ENCODE data around the gene PCDHGA5.
"Not testable (repeated sequence)": the region's sequence is repeated elsewhere in the genome, so short reads cannot be mapped to it uniquely, and the experiment has no call there.

Gene PCDHGA5

DNA sequence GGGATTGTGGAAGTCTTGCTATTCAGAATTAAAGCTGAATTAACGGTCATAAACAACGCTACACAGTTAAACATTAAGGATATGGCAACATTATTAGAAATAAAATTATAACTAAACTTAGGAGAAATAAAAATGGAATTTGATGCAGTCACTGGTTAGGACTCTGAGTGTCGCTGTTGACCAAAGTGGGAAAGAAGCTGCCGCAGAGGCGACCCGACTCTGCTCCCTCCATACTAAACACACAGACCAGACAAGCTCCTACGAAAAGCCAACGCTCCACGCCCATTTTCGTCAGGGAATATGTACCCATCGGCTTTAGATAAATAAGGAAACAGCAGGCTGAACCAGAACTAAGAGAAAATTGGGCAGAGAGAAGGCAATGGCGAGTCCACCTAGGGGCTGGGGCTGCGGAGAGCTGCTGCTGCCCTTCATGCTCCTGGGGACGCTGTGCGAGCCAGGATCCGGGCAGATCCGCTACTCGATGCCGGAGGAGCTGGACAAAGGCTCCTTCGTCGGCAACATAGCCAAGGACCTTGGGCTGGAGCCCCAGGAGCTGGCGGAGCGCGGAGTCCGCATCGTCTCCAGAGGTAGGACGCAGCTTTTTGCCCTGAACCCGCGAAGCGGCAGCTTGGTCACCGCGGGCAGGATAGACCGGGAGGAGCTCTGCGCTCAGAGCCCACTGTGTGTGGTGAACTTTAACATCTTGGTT lies at the start of gene PCDHGA5:
Gene PCDHGA5 (plus strand): TSS at position 211 of the 709 bp plus-strand sequence. CDS start 169 bp downstream, at position 380.
- DNase-seq (ENCODE audit: low read depth in 4 of 4, low spot score in 1 of 4) = no peak

DNA sequence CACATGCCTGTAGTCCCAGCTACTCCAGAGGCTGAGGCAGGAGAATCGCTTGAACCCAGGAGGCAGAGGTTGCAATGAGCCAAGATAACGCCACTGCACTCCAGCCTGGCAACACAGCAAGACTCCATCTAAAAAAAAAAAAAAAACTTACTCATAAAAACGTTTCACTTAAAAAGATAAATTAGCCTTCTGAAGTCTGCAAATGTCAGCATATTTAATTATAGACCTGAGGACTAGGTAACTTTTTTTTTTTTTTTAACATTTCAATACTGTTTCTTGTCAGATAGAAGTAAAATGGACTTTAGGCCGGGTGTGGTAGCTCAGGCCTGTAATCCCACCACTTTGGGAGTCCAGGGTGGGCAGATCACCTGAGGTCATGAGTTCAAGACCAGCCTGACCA lies 47.0 kb upstream of the PCDHGA5 start:
- not testable (repeated sequence) for DNase-seq (ENCODE audit: low read depth in 4 of 4, low spot score in 1 of 4)

DNA sequence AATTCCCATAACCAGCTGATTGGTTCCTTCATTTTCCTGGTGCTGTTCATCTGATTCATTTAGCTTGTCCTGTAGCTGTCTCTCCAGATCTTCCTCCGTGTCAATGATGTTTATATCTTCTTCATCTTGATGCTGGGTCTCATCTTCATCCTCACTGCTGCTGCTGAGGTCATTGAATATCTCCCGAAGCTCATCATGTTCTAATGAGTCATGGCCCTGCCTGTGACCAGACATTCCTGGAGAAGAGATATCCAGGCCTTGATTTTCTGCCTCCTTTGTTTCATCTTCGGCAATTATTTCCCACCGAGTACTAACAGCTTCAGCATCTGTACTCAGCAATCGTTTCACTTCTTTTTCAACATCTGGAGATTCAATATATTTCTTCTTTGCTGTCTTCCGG lies 44.8 kb upstream of the PCDHGA5 start:
- DNase-seq (ENCODE audit: low read depth in 4 of 4, low spot score in 1 of 4) = no peak

DNA sequence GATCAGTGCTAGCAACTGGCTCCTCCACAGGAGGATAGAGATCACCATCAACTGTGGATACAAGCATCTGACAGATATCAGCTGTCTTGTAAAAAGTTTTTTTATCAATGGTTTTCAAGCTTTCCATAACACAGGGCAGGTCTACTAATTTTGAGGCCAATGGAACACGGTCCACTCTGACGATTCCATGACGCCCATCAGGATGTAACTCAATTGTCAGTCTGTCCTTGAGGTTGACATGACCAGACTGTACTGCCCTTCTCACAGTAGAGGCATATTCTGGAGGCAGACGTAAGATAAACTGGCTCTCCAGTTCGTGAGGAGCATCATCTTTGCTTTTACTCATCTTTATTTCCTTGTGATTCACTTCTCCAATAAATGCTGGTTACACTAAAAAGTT lies 44.3 kb upstream of the PCDHGA5 start:
- DNase-seq (ENCODE audit: low read depth in 4 of 4, low spot score in 1 of 4) = no peak

DNA sequence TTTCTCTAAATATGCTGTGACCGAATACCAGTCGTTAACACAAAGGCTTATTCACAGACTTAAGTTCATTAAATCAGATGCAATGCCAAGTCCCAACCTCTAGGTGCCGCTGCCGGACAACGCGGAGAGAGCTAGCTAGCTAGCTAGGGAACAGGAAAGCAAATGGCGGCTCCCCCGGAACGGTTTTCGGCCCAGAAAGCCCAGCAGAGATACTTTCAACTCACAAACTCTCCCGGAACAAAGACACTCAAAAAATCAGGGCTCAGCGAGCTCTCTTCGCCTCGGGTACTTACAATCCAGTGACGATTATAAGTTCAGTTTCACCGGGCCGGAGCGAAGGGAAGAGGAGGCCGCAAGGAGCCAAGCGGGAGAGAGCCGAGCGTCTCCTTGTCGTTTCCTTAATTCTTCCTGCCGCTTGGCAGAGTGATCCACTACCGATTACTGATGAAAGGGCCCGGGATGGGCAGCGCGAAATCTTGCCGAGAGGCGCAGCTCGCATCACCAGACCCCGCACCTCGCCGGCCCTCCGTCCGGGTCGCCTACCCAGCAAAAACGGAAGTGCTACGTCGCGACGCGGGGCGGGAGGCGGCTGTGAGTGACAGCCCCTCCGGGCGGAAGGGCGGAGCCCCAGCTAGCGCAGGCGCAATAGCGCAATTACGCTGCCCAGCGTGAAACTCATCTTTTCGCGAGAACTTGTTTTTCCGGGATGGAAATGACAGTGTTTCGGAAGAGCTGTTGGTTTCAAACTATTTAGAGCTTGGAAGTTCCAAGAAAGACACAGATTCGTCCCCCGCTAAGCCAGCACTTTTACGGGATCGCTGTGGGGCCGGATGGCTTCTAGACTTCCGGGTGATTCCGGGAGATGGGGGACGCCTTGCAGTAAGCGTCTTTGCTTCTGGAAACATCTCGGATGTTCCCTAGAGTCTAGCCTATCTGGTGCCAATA lies 43.5 kb upstream of the PCDHGA5 start, which contains the start of gene TAF7:
Gene TAF7 (minus strand): TSS at position 560 of the 945 bp plus-strand sequence. CDS start 740 bp downstream, outside the sequence.
- peak; percentile 79 to 90 (median 84) for DNase-seq (ENCODE audit: low read depth in 4 of 4, low spot score in 1 of 4)

DNA sequence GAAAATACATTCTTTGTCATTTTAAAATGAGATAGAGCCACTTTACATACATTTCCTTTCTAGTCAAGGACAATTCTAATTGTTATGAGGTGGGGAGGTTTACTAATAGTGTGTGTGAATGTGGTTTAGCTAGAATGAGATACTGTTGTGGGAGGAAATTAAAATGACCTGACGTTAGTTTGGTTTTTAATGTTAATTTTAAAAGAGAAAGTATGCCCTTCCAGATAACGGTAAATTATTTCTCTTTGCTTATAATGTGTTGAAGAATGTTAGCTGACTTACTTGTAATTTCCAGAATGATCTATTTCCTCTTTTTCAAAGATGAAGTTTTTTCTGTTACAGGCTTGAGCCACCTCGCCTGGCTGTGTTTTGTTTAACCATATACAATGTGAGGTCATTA lies 41.7 kb upstream of the PCDHGA5 start:
- no peak for DNase-seq (ENCODE audit: low read depth in 4 of 4, low spot score in 1 of 4)

DNA sequence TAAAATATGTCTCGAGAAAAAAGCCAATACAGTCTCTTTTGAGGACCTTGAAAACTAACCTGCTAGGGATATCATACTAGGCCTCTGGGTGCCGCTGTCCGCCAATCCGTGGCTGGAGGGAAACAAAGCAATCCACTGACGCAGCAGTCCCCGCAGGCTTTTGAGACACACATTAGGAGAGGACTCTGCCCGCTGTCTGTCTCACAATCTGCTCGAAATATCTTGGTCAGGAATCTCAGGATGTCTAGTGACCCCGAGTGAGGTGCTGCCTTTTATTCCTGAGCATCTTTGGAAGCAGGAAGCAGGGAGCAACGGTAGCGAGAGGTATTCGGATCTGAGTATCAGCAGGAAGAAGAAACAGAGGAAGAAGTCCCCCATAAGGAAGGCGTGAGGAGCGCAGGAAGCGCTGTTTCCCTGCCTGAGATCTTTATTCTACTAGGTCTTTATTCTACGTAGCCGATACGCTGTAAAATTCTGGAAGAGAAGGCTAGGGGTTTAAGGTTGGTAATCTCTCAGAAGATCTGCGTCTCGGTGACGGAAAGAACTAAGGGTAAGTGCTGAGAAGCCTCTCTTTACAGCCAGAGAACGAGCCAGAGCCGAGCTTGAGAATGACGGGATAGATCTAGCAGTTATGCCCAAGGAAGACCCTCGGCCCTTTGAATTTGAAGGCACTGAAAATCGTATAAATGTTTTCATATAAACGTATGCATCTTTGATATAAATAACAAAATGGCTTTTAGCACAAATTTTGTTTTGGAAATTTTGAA lies 37.7 kb upstream of the PCDHGA5 start:
- peak; percentile 13 to 53 (median 37) for DNase-seq (ENCODE audit: low read depth in 4 of 4, low spot score in 1 of 4)

DNA sequence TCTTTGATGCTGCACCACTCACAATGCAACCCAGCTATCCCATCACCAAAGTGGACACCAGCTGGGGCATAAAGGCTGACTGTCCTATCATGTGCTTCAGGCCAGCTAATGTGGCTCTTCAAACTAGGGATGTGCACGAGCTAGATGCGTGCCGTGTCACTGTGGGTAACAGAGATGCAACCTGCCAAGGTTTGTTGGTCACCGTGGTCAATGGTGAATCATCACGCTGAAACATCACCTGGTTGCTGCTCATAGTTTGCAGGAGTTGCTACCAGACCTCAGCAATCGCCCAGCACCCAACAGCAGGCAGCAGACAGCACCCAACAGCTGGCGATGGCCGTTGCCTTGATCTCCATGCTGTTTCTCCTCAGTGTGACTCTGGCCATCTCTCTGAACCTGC lies 35.7 kb upstream of the PCDHGA5 start:
- DNase-seq (ENCODE audit: low read depth in 4 of 4, low spot score in 1 of 4) = no peak

DNA sequence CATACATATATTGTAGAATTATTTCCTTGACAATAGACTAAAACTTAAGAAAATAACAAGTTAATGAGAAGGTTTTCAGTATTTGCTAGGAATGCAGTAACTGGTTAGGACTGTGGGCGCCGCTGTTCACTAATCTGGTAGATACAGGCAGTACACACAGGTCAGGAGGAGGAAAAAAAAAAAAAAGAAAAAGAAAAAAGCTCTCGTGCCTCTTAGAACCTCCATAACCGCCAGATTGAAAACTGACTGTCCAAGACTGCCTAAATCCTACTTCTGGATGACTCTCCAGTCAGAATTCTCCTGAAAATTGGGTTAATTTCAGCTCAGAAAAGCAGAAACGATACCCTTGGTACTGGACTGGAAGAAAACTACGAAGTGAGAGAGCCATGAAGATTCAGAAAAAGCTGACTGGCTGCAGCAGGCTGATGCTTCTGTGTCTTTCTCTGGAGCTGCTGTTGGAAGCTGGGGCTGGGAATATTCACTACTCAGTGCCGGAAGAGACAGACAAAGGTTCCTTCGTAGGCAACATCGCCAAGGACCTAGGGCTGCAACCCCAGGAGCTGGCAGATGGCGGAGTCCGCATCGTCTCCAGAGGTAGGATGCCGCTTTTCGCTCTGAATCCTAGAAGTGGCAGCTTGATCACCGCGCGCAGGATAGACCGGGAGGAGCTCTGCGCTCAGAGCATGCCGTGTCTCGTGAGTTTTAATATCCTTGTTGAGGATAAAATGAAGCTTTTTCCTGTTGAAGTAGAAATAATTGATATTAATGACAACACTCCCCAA lies 33.5 kb upstream of the PCDHGA5 start, which contains the start of gene PCDHGA1:
Gene PCDHGA1 (plus strand): TSS at position 216 of the 782 bp plus-strand sequence.
- DNase-seq (ENCODE audit: low read depth in 4 of 4, low spot score in 1 of 4) = no peak

DNA sequence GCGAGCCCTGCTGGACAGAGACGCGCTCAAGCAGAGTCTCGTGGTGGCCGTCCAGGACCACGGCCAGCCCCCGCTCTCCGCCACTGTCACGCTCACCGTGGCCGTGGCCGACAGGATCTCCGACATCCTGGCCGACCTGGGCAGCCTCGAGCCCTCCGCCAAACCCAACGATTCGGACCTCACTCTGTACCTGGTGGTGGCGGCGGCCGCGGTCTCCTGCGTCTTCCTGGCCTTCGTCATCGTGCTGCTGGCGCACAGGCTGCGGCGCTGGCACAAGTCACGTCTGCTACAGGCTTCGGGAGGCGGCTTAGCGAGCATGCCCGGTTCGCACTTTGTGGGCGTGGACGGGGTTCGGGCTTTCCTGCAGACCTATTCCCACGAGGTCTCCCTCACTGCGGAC lies 31.4 kb upstream of the PCDHGA5 start:
- DNase-seq (ENCODE audit: low read depth in 4 of 4, low spot score in 1 of 4) = not testable (repeated sequence)

DNA sequence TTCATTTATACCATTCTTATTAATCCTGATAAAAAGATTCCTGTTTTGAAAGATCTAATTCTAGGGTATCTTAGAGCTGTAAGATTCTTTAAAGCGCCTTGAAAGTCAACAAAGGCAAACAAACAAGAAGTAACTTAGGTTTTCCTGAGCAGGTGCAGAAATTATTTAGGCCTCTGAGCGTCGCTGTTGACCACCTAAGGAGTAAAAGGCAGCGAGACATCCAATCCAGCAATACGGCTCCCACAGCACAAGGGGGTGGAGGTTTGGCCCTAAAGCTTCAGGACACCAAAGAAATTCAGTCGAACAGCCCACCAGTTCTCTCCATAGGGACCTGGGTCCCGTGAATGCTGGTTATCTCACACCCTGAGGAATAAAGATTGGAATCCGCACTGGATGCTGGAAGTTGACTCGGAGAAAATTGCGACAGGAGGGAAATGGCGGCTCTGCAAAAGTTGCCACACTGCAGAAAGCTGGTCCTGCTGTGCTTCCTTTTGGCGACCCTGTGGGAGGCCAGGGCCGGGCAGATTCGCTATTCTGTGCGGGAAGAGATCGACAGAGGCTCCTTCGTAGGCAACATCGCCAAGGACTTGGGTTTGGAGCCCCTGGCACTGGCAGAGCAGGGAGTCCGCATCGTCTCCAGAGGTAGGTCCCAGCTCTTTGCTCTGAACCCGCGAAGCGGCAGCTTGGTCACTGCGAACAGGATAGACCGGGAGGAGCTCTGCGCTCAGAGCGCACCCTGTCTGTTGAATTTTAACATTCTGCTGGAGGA lies 25.2 kb upstream of the PCDHGA5 start, which contains the start of gene PCDHGA2:
Gene PCDHGA2 (plus strand): TSS at position 223 of the 769 bp plus-strand sequence.
- no peak for DNase-seq (ENCODE audit: low read depth in 4 of 4, low spot score in 1 of 4)

DNA sequence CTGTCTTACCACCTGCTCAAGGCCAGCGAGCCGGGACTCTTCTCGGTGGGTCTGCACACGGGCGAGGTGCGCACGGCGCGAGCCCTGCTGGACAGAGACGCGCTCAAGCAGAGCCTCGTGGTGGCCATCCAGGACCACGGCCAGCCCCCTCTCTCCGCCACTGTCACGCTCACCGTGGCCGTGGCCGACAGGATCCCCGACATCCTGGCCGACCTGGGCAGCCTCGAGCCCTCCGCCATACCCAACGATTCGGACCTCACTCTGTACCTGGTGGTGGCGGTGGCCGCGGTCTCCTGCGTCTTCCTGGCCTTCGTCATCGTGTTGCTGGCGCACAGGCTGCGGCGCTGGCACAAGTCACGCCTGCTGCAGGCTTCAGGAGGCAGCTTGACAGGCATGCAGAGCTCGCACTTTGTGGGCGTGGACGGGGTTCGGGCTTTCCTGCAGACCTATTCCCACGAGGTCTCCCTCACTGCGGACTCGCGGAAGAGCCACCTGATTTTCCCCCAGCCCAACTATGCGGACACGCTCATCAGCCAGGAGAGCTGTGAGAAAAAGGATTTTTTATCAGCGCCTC lies 23.1 kb upstream of the PCDHGA5 start:
- DNase-seq (ENCODE audit: low read depth in 4 of 4, low spot score in 1 of 4) = not testable (repeated sequence)

DNA sequence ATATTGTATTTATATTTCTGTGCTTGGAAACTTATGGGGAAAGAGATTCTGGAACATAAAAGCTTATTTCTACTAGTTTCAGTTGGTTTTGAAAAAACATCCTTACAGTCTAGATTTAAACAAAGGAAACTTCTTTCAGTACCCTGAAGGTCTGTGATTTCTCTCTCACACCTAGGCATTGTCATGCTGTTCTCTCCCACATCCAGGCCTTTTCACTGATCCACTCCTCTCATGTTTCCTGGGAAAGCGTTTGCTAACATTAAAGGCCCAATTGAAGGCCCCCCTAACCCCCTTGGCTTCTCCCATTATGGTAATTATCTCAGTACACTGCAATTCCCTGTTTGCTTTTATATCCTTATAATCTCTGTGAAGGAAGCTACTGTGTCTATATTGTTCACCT lies 21.2 kb upstream of the PCDHGA5 start:
- DNase-seq (ENCODE audit: low read depth in 4 of 4, low spot score in 1 of 4) = no peak

DNA sequence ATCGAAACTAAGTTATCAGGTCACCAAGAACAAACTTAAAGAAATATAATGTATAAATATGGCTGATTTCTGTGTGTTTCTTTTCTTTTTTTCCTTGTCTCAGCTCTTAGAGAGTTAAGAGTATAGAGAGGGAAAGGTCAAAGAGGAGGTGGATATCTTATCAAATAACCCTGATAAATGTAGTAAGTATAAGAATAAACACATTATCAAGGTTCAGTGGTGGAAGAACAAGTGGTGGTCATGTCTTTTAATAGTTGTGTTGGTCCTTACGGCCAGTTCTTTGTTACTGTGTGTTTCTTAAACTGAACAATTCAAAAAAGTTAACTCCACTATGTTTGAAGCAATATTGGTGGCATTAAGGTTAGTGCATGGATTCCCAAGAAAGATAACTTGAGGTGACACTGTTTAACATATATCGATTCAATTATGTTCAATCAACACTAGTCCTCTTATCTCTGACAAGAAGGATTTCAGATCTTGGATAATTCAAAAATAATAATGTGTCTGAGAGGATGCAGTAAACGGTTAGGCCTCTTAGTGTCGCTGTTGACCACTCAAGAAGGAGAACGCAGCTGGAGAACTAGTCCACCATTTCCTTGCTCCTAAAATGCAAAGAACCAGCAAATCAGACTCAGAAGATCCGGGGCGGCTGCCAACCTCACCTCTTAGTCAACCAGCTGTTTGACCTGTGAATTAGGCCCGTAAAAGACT lies 20.6 kb upstream of the PCDHGA5 start, which contains the start of gene PCDHGA3:
Gene PCDHGA3 (plus strand): TSS at position 588 of the 711 bp plus-strand sequence. CDS start 205 bp downstream, outside the sequence.
- no peak for DNase-seq (ENCODE audit: low read depth in 4 of 4, low spot score in 1 of 4)

DNA sequence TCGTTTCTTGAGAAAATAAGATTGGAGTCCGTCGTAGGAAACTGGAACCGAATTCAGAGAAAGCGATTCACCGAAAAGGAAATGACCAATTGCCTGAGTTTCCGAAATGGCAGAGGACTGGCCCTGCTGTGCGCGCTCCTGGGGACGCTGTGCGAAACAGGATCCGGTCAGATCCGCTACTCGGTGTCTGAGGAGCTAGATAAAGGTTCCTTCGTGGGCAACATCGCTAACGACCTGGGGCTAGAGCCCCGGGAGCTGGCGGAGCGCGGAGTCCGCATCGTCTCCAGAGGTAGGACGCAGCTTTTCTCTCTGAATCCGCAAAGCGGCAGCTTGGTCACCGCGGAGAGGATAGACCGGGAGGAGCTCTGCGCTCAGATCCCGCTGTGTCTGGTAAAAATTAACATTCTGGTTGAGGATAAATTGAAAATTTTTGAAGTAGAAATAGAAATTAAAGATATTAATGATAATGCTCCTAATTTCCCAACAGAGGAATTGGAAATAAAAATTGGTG lies 20.0 kb upstream of the PCDHGA5 start:
- DNase-seq (ENCODE audit: low read depth in 4 of 4, low spot score in 1 of 4) = no peak

DNA sequence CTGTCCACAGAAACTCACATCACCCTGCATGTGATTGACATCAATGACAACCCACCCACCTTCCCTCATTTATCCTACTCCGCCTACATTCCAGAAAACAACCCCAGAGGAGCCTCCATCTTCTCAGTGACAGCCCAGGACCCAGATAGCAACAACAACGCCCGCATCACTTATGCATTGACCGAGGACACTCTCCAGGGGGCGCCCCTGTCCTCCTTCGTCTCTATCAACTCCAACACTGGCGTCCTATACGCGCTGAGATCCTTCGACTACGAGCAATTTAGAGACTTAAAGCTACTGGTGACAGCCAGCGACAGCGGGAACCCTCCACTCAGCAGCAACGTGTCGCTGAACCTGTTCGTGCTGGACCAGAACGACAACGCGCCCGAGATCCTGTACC lies 18.6 kb upstream of the PCDHGA5 start:
- no peak for DNase-seq (ENCODE audit: low read depth in 4 of 4, low spot score in 1 of 4)

DNA sequence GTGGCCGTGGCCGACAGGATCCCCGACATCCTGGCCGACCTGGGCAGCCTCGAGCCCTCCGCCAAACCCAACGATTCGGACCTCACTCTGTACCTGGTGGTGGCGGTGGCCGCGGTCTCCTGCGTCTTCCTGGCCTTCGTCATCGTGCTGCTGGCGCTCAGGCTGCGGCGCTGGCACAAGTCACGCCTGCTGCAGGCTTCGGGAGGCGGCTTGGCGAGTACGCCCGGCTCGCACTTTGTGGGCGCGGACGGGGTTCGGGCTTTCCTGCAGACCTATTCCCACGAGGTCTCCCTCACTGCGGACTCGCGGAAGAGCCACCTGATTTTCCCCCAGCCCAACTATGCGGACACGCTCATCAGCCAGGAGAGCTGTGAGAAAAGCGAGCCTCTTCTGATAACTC lies 17.9 kb upstream of the PCDHGA5 start:
- not testable (repeated sequence) for DNase-seq (ENCODE audit: low read depth in 4 of 4, low spot score in 1 of 4)

All from stimulated activated CD4-positive, alpha-beta T cell treated with anti-CD3 and anti-CD28 coated beads, Interleukin-1b, Interleukin-23, amount 100 ng/mL, for 24 hours (primary cell).